ENCODE data around the gene KIF19.

The KIF19 gene

GRCh38 chr17:74299226-74300009 is 26.6 kb upstream of the KIF19 start:
- TF ChIP-seq Cebpa-rat (IDR thresholded peaks at IDR 0.05), result no peak
- Histone ChIP-seq H3K9ac (no peak overlapping the region), H3K27me3 (no peaks in the 10 kb centered on the region), H3K27ac (no peak overlapping the region), H3K4me2 (peak overlapping the region; percentile 76), H3K9me3 (no peaks in the 10 kb centered on the region), H3K4me1 (peaks cover 71% of the 10 kb centered on the region), H3K4me3 (no peak overlapping the region), H3K36me3 (no peaks in the 10 kb centered on the region), H4K20me1 (no peaks in the 10 kb centered on the region)

- peak overlapping the region; percentile 68 for H3K4me2 ChIP-seq
- peaks cover 89% of the 10 kb centered on the region for H3K4me1 ChIP-seq
- H3K27me3 ChIP-seq, result no peaks in the 10 kb centered on the region
- peak; percentile 98 for TF ChIP-seq Cebpa-rat (IDR thresholded peaks at IDR 0.05)
- peak overlapping the region; percentile 59 for H3K27ac ChIP-seq
- H3K9ac ChIP-seq, result no peak overlapping the region
- no peaks in the 10 kb centered on the region for H3K36me3 ChIP-seq
- H4K20me1 ChIP-seq, result no peaks in the 10 kb centered on the region
- H3K4me3 ChIP-seq, result no peak overlapping the region
- H3K9me3 ChIP-seq, result no peaks in the 10 kb centered on the region
These were observed 22.7 kb upstream of the KIF19 start for GRCh38 chr17:74303305-74303704.

DNA sequence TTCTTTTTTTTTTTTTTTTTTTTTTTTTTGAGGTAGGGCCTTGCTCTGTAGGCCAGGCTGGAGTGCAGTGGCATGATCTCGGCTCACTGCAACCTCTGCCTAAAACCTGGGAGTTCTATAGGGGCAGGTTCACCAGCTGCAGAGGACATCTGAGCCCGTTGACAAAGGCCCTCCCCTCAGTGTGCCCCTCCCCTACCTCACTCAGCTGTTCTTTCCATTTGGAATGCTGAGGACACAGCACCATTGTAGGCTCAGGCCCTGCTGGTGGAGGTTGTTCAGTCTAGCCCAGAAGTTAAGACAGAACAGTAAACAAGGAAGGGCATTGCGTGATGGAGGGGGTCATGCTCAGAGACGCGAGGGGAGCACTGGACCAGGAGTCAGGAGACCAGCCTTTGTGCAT is 21.8 kb upstream of the KIF19 start:
- H3K4me2 ChIP-seq, result peak overlapping the region; percentile 68; the same call in 1 of the 2 replicates
- H3K27me3 ChIP-seq, result no peaks in the 10 kb centered on the region

DNA sequence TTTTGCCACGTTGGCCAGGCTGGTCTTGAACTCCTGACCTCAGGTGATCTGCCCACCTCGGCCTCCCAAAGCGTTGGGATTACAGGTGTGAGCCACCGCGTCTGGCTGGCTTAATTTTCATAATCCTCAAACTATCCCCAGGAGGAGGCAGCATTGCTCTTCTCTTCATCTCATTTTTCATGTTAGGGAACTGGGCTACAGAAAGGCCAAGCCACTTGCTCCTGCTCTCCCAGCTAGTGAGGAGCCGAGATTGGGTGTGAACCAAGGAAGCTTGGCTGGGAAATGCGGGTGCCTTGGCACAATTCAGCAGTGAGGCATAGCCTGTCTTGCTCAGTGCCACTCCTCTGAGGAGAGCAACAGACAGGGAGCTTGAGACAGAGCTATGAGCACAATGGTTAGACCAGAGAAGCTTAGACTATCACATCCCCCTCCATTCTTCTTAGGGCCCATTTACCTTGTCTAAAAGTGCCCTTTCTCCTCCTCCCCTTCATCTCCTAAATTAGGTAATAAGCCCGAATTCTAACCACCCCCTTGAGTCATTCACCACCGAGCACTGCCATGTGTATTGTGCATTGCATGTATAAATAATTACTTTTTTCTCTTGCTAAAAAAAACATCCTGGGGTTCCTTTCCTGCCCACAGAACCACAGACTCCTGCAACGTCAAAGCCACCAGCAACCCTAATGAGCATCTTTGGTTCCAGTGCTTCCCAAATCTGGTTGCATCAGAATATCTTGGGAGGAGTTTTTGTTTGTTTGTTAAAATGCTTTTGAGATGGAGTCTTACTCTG is 20.0 kb upstream of the KIF19 start:
- Histone ChIP-seq H3K4me3 (no peak overlapping the region), H3K4me2 (peak overlapping the region; percentile 82), H3K36me3 (no peaks in the 10 kb centered on the region), H3K4me1 (peaks cover 89% of the 10 kb centered on the region), H3K27ac (peak overlapping the region; percentile 11; the same call in 1 of the 2 replicates), H3K9me3 (no peaks in the 10 kb centered on the region), H4K20me1 (no peaks in the 10 kb centered on the region), H3K27me3 (no peaks in the 10 kb centered on the region), H3K9ac (no peak overlapping the region)
- no peak for TF ChIP-seq Cebpa-rat (IDR thresholded peaks at IDR 0.05)

More for the DNA sequence above, 21.8 kb upstream of the KIF19 start:
- Histone ChIP-seq H3K36me3 (no peaks in the 10 kb centered on the region), H4K20me1 (no peaks in the 10 kb centered on the region), H3K9ac (no peak overlapping the region), H3K4me1 (peaks cover 95% of the 10 kb centered on the region), H3K9me3 (no peaks in the 10 kb centered on the region), H3K27ac (no peak overlapping the region), H3K4me3 (no peak overlapping the region)
- no peak for TF ChIP-seq Cebpa-rat (IDR thresholded peaks at IDR 0.05)

- Histone ChIP-seq H3K4me3 (no peak overlapping the region), H3K9ac (no peak overlapping the region), H3K27ac (no peak overlapping the region), H4K20me1 (no peaks in the 10 kb centered on the region), H3K36me3 (no peaks in the 10 kb centered on the region), H3K4me1 (peaks cover 71% of the 10 kb centered on the region), H3K27me3 (no peaks in the 10 kb centered on the region), H3K4me2 (peak overlapping the region; percentile 41), H3K9me3 (peaks cover 8% of the 10 kb centered on the region)
- TF ChIP-seq Cebpa-rat (IDR thresholded peaks at IDR 0.05), result no peak
These were observed 17.8 kb upstream of the KIF19 start for GRCh38 chr17:74307984-74308773.

DNA sequence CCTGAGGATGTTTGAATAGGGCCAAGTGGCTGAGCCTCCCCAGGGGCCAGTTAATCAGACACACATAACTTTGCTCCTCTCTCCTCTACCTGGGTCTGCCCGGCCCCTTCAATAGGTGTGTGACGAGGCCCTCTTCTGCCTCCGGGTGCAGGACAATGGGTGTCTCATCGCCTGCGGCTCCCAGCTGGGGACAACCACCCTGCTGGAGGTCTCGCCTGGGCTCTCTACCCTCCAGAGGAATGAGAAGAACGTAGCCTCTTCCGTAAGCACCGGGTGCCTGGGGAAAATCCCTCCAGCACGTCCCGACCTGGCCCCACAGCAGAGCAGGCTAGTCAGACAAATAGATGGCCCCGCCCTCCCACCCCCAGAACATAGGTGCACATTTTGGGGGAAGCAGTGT is 16.1 kb upstream of the KIF19 start:
- H3K4me2 ChIP-seq, result peak overlapping the region; percentile 67
- H3K4me3 ChIP-seq, result no peak overlapping the region
- no peaks in the 10 kb centered on the region for H3K36me3 ChIP-seq
- H3K9me3 ChIP-seq, result peaks cover 8% of the 10 kb centered on the region
- TF ChIP-seq Cebpa-rat (IDR thresholded peaks at IDR 0.05), result no peak
- H3K27me3 ChIP-seq, result no peaks in the 10 kb centered on the region
- no peak overlapping the region for H3K9ac ChIP-seq
- H3K27ac ChIP-seq, result no peak overlapping the region
- H4K20me1 ChIP-seq, result no peaks in the 10 kb centered on the region
- peaks cover 63% of the 10 kb centered on the region for H3K4me1 ChIP-seq

DNA sequence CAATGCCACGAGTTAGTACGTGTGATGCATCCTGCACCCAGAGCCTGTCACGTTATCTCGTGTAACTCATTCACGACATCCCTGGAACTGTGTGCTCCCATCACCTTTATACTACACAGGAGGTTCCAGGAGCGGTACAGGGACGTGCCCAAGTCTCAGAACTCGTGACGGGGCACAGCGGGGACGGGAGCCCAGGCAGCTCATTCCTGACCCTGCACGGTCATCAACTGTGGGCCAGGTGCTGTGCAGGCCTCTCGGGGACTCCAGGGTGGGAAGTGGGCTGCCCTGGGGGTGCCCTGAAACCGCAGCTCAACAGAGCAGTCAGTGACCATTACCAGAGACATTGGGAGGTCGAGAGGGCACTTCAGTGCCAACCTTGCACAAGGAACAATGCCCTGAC is 11.1 kb upstream of the KIF19 start:
- no peak for TF ChIP-seq Cebpa-rat (IDR thresholded peaks at IDR 0.05)
- Histone ChIP-seq H3K27ac (no peak overlapping the region), H4K20me1 (no peaks in the 10 kb centered on the region), H3K4me3 (no peak overlapping the region), H3K9me3 (peaks cover 8% of the 10 kb centered on the region), H3K9ac (no peak overlapping the region), H3K27me3 (no peaks in the 10 kb centered on the region), H3K4me2 (no peak overlapping the region), H3K4me1 (peaks cover 17% of the 10 kb centered on the region), H3K36me3 (no peaks in the 10 kb centered on the region)

DNA sequence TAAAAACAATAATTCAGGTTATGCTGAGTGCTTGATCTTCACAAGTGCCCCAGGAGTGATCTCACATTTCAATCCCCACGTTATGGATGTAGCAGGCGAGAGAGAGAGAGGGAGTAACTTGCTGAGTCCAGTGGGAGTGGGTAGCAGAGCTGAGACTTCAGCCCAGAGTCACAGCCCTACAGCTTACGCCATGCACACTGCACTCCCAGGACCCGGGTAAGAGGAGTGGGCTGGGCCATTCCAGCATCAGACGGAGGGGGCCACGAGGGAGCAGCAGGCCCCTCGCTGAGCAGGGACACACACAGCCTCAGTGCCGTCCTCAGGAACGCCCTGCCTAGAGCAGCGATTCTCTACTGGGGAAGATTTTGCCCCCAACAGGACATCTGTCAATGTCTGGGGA is 9.8 kb upstream of the KIF19 start:
- Histone ChIP-seq H3K4me2 (no peak overlapping the region), H3K9me3 (peaks cover 8% of the 10 kb centered on the region), H3K27ac (no peak overlapping the region), H3K27me3 (no peaks in the 10 kb centered on the region), H3K4me1 (peaks cover 14% of the 10 kb centered on the region), H3K36me3 (no peaks in the 10 kb centered on the region), H3K4me3 (no peak overlapping the region), H4K20me1 (no peaks in the 10 kb centered on the region), H3K9ac (no peak overlapping the region)
- no peak for TF ChIP-seq Cebpa-rat (IDR thresholded peaks at IDR 0.05)

- TF ChIP-seq Cebpa-rat (IDR thresholded peaks at IDR 0.05), result no peak
- Histone ChIP-seq H3K9me3 (peaks cover 8% of the 10 kb centered on the region), H3K4me2 (no peak overlapping the region), H4K20me1 (no peaks in the 10 kb centered on the region), H3K9ac (no peak overlapping the region), H3K4me3 (no peak overlapping the region), H3K4me1 (peaks cover 14% of the 10 kb centered on the region), H3K27me3 (no peaks in the 10 kb centered on the region), H3K27ac (no peak overlapping the region), H3K36me3 (no peaks in the 10 kb centered on the region)
These were observed 9.0 kb upstream of the KIF19 start for GRCh38 chr17:74317071-74317470.
